MG63 (cell line): ENCODE data around the gene PCDHB6. TPM values are rescaled to one million over a fixed set of nuclear protein-coding genes. Genes with fewer than 3 reads are reported as not detected.
A peak's percentile ranks its signal among the peaks of the same experiment; 100 is the strongest.
"Not testable (repeated sequence)": the region's sequence is repeated elsewhere in the genome, so short reads cannot be mapped to it uniquely, and the experiment has no call there.

Experiments used
- DNase-seq: peaks from one replicate; pipeline ENCODE4 v3.0.0-alpha.2; 2020
- H3K27me3 ChIP-seq: fragments of 250-450 bp; sonication (Bioruptor Pico); 2 replicates; pipeline ENCODE4 v1.5.1; 2020; ENCODE audit warnings: mild to moderate bottlenecking, moderate library complexity
- H3K36me3 ChIP-seq: fragments of 250-450 bp; sonication (Bioruptor Pico); 2 replicates; pipeline ENCODE4 v1.5.1; 2020; ENCODE audit warnings: mild to moderate bottlenecking, moderate library complexity
- H3K4me3 ChIP-seq: fragments of 250-450 bp; sonication (Bioruptor Pico); 2 replicates; pipeline ENCODE4 v1.5.1; 2020; ENCODE audit warnings: mild to moderate bottlenecking, moderate library complexity
- H3K9me3 ChIP-seq: fragments of 250-450 bp; sonication (Bioruptor Pico); 2 replicates; pipeline ENCODE4 v1.5.1; 2020; ENCODE audit warnings: mild to moderate bottlenecking, moderate library complexity
- total RNA-seq: library from RNA; depleted of rRNA; stranded (reverse); fragments of >200 nt; shearing (Covaris generic); gene quantifications from 2 replicates; pipeline ENCODE4 v1.2.3, GENCODE V29; 2014; ENCODE audit warnings: low replicate concordance

Gene PCDHB6
- total RNA-seq, 1 experiment from 2014 or later = 0.10 TPM

- H3K27me3 ChIP-seq, DNase-seq, H3K9me3 ChIP-seq, H3K36me3 ChIP-seq, H3K4me3 ChIP-seq: not testable (repeated sequence)
Measured at GRCh38 chr5:141151632-141152031, 1.8 kb downstream of the PCDHB6 start.

DNA sequence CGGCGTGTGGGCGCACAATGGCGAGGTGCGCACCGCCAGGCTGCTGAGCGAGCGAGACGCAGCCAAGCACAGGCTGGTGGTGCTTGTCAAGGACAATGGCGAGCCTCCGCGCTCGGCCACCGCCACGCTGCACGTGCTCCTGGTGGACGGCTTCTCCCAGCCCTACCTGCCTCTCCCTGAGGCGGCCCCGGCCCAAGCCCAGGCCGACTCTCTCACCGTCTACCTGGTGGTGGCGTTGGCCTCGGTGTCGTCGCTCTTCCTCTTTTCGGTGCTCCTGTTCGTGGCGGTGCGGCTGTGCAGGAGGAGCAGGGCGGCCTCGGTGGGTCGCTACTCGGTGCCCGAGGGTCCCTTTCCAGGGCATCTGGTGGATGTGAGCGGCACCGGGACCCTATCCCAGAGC is 2.2 kb downstream of the PCDHB6 start:
- not testable (repeated sequence) for H3K4me3 ChIP-seq, H3K36me3 ChIP-seq, H3K9me3 ChIP-seq, DNase-seq, H3K27me3 ChIP-seq

- H3K27me3 ChIP-seq = no peaks in the 10 kb centered on the region
- H3K4me3 ChIP-seq = no peak overlapping the region
- no peak for DNase-seq
- no peaks in the 10 kb centered on the region for H3K36me3 ChIP-seq
- no peaks in the 10 kb centered on the region for H3K9me3 ChIP-seq
Measured at GRCh38 chr5:141155540-141156374, 5.9 kb downstream of the PCDHB6 start.

DNA sequence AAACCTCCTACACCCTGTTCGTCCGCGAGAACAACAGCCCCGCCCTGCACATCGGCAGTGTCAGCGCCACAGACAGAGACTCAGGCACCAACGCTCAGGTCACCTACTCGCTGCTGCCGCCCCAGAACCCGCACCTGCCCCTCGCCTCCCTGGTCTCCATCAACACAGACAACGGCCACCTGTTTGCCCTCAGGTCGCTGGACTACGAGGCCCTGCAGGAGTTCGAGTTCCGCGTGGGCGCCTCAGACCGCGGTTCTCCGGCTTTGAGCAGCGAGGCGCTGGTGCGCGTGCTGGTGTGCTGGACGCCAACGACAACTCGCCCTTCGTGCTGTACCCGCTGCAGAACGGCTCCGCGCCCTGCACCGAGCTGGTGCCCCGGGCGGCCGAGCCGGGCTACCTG is 7.5 kb downstream of the PCDHB6 start:
- not testable (repeated sequence) for H3K36me3 ChIP-seq, H3K27me3 ChIP-seq, H3K9me3 ChIP-seq, DNase-seq, H3K4me3 ChIP-seq

DNA sequence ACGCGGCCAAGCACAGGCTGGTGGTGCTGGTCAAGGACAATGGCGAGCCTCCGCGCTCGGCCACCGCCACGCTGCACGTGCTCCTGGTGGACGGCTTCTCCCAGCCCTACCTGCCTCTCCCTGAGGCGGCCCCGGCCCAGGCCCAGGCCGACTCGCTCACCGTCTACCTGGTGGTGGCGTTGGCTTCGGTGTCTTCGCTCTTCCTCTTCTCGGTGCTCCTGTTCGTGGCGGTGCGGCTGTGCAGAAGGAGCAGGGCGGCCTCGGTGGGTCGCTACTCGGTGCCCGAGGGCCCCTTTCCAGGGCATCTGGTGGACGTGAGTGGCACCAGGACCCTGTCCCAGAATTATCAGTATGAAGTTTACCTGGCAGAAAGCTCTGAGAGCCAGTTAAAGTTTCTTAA is 8.0 kb downstream of the PCDHB6 start:
- not testable (repeated sequence) for DNase-seq, H3K27me3 ChIP-seq, H3K36me3 ChIP-seq, H3K9me3 ChIP-seq, H3K4me3 ChIP-seq

DNA sequence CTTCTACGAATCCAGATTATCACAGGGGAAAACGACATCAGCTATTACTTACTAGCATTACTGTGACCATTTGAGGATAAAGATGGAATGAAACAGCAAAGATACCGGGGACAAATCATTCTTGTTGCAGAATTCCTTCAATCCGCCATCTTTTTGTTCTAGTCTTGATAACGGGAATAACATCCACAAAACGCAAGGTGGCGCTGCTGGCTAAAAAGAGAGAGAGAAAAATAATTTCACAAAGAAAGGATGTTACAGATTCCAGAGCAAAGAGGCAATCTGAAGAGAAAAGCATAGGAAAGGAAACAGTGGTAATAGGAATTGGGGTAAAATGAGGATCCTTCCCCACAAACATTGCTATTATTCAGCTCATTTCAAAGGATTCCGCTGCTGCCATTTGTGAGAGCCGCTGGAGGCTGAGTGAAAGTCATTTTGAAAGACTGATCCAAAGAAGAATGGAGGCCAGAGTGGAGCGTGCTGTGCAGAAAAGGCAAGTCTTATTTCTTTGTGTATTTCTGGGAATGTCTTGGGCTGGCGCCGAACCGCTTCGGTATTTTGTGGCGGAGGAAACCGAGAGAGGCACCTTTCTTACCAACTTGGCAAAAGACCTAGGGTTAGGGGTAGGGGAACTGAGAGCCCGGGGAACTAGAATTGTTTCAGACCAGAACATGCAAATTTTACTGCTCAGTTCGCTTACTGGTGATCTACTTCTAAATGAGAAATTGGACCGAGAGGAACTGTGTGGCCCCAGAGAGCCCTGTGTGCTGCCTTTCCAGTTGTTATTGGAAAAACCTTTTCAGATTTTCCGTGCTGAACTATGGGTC is 22.7 kb downstream of the PCDHB6 start, which contains the start of gene PCDHB7:
TSS of gene PCDHB7 (plus strand) at position 264 of the 824 bp plus-strand sequence. CDS start at position 456, 192 bp downstream.
- no peaks in the 10 kb centered on the region for H3K36me3 ChIP-seq
- no peak within 1 kb of the TSS for H3K4me3 ChIP-seq
- no peak for DNase-seq
- no peaks in the 10 kb centered on the region; the same call in none of the 2 replicates for H3K9me3 ChIP-seq
- peaks cover 8% of the 10 kb centered on the region for H3K27me3 ChIP-seq

GRCh38 chr5:141174291-141175104 is 24.6 kb downstream of the PCDHB6 start:
- H3K4me3 ChIP-seq, H3K9me3 ChIP-seq, DNase-seq, H3K36me3 ChIP-seq: not testable (repeated sequence)
- peaks cover 11% of the 10 kb centered on the region for H3K27me3 ChIP-seq

GRCh38 chr5:141175933-141176332 is 26.1 kb downstream of the PCDHB6 start:
- Histone ChIP-seq H3K36me3 (no peaks in the 10 kb centered on the region), H3K4me3 (no peak overlapping the region), H3K9me3 (no peaks in the 10 kb centered on the region; the same call in none of the 2 replicates), H3K27me3 (peaks cover 11% of the 10 kb centered on the region)
- DNase-seq = no peak

DNA sequence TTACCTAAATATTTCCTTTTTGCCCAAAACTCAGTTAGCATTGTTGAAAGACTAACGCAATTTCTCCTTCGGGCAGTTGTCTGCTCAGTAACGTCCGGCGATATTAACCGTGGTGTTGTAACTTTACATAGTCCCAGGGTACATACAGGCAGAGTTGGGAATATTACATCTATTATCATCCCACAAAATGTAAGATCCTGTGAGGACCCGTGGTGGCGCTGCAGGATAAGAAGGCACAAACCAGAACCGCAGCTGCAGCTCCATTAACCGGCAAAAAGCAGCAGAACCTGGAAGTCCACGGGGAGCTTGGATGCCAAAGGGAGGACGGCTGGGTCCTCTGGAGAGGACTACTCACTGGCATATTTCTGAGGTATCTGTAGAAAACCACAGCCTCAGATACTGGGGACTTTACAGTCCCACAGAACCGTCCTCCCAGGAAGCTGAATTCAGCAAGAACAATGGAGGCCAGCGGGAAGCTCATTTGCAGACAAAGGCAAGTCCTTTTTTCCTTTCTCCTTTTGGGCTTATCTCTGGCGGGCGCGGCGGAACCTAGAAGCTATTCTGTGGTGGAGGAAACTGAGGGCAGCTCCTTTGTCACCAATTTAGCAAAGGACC is 27.8 kb downstream of the PCDHB6 start, which contains the start of gene PCDHB8:
TSS of gene PCDHB8 (plus strand) at position 214 of the 615 bp plus-strand sequence. CDS start at position 459, 245 bp downstream.
- peaks cover 11% of the 10 kb centered on the region for H3K27me3 ChIP-seq
- DNase-seq = peak; percentile 22
- not testable (repeated sequence) for H3K9me3 ChIP-seq, H3K4me3 ChIP-seq, H3K36me3 ChIP-seq

DNA sequence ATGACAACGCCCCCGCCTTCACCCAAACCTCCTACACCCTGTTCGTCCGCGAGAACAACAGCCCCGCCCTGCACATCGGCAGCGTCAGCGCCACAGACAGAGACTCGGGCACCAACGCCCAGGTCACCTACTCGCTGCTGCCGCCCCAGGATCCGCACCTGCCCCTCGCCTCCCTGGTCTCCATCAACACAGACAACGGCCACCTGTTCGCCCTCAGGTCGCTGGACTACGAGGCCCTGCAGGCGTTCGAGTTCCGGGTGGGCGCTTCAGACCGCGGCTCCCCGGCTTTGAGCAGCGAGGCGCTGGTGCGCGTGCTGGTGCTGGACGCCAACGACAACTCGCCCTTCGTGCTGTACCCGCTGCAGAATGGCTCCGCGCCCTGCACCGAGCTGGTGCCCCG is 29.5 kb downstream of the PCDHB6 start:
- not testable (repeated sequence) for H3K4me3 ChIP-seq, H3K9me3 ChIP-seq, H3K36me3 ChIP-seq, DNase-seq
- H3K27me3 ChIP-seq = peaks cover 11% of the 10 kb centered on the region

- not testable (repeated sequence) for H3K9me3 ChIP-seq, H3K4me3 ChIP-seq, DNase-seq, H3K36me3 ChIP-seq
- H3K27me3 ChIP-seq = peaks cover 11% of the 10 kb centered on the region
Measured at GRCh38 chr5:141179876-141180275, 30.0 kb downstream of the PCDHB6 start.

DNA sequence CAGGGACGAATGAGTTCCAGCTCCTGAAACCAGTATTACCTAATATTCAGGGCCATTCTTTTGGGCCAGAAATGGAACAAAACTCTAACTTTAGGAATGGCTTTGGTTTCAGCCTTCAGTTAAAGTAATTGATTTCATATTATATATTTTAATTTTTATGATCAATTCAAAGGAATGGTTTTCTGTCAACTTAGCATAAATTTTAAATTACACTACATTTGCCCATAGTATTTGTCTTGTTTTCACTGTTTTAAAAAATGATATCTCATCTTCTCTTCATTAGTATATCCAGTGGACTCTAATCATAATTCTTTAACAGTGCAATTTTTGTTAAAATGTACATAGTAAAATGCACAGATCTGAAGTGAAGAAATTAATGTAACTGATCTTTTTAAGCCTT is 30.5 kb downstream of the PCDHB6 start:
- Histone ChIP-seq H3K9me3 (no peaks in the 10 kb centered on the region; the same call in none of the 2 replicates), H3K36me3 (no peaks in the 10 kb centered on the region), H3K27me3 (peaks cover 11% of the 10 kb centered on the region), H3K4me3 (no peak overlapping the region)
- no peak for DNase-seq

DNA sequence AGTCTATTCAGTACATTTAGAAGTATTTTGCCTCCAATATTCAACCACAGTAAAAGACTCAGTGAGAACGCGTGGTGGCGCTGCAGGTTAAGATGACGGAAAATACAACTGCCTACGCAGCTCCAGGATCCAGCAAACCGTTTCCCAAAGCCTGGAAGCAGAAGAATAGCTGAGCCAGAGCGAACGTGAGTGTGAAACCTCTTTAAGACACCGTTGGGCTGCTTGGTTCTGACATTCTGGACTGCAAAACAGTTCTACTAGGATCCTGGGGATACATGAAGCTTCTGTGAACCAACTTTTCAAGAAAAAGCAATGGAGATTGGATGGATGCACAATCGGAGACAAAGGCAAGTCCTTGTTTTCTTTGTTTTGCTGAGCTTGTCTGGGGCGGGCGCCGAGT is 32.4 kb downstream of the PCDHB6 start, which contains the start of gene PCDHB16:
TSS of gene PCDHB16 (plus strand) at position 140 of the 400 bp plus-strand sequence. CDS start at position 313, 173 bp downstream.
- H3K4me3 ChIP-seq = peak within 1 kb of the TSS; percentile 30
- H3K9me3 ChIP-seq = peaks cover 2% of the 10 kb centered on the region; the same call in 1 of the 2 replicates
- peak; percentile 64 for DNase-seq
- no peaks in the 10 kb centered on the region for H3K36me3 ChIP-seq
- H3K27me3 ChIP-seq = peaks cover 3% of the 10 kb centered on the region; the same call in 1 of the 2 replicates

GRCh38 chr5:141184117-141184855 is 34.4 kb downstream of the PCDHB6 start:
- not testable (repeated sequence) for H3K9me3 ChIP-seq, H3K4me3 ChIP-seq, H3K27me3 ChIP-seq, H3K36me3 ChIP-seq, DNase-seq

GRCh38 chr5:141186897-141187512 is 37.1 kb downstream of the PCDHB6 start, which contains the start of gene PCDHB9:
PCDHB9 (plus strand) TSS chr5:141187161; CDS start chr5:141187319, 158 bp downstream.
- Histone ChIP-seq H3K9me3 (peaks cover 2% of the 10 kb centered on the region; the same call in 1 of the 2 replicates), H3K27me3 (peaks cover 3% of the 10 kb centered on the region), H3K36me3 (no peaks in the 10 kb centered on the region), H3K4me3 (no peak within 1 kb of the TSS)
- DNase-seq = no peak
